ENCODE measurements around the gene HESX1. TPM values are rescaled to one million over a fixed set of nuclear protein-coding genes. Genes with fewer than 3 reads are reported as not detected.

The HESX1 gene
- total and polyA plus RNA-seq, 4 donors, result 0.50 to 2.7 (median 2.1) TPM

DNA sequence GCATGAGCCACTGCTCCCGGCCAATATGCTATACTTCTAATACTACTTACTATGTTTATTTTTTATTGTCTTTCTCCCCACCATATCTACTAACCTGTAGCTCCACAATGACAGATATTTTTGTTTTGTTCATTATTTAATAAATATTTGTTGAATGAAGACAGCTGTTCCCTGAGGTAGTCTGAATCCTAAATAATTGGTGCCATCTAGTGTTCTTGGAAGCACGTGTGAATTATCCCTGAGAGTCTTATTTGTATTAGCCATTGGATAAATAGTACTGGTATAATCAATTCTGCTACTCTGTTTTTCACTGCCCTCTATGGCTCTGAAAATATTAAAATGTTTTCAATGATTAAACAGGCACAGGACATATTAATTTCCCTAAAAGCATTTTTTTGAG lies 22.1 kb upstream of the HESX1 start:
- no peak overlapping the region for H3K4me3 ChIP-seq (ENCODE audit: low read depth, low read length)
- no peaks in the 10 kb centered on the region for H3K36me3 ChIP-seq (ENCODE audit: control insufficient read depth, insufficient read depth, low read length)
- H3K9me3 ChIP-seq (ENCODE audit: control insufficient read depth, insufficient read depth, low read length), result no peaks in the 10 kb centered on the region
- no peak overlapping the region for H3K27ac ChIP-seq (ENCODE audit: low read depth, low read length)
- peak in 3 of 6 donors; percentile 23 to 85 (median 46) for DNase-seq (ENCODE audit: low read depth in 4 of 6, low spot score in 6 of 6)
- H3K27me3 ChIP-seq (ENCODE audit: control insufficient read depth, insufficient read depth, low read length), result no peaks in the 10 kb centered on the region
- no peaks in the 10 kb centered on the region for H3K4me1 ChIP-seq (ENCODE audit: control insufficient read depth, insufficient read depth, low read length)
- no CpG with 5 or more reads among the region's 2 CpGs for WGBS (ENCODE audit: insufficient coverage)

DNA sequence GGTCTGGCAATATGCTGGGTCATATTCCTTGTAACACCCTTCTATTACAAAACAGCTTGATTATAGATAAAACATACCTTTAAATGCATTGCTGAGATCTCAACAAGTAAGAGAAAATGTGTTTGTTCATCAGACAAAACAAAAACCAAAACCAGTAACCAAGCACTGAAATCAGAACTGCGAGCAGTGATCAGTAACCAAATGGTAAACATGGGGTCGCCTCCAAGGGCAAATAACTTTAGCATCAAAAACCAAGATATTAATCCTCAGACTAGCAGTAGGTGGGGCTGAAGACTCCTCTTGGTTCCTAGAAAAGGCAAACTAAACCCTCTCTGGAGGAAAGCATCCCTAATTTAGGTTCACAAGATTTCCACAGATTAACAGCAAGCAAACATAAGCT lies 6.6 kb upstream of the HESX1 start:
- no peaks in the 10 kb centered on the region for H3K36me3 ChIP-seq (ENCODE audit: control insufficient read depth, insufficient read depth, low read length)
- H3K4me3 ChIP-seq (ENCODE audit: low read depth, low read length), result no peak overlapping the region
- H3K27me3 ChIP-seq (ENCODE audit: control insufficient read depth, insufficient read depth, low read length), result no peaks in the 10 kb centered on the region
- no peak overlapping the region for H3K27ac ChIP-seq (ENCODE audit: low read depth, low read length)
- no peak for DNase-seq (ENCODE audit: low read depth in 4 of 6, low spot score in 6 of 6)
- no peaks in the 10 kb centered on the region for H3K4me1 ChIP-seq (ENCODE audit: control insufficient read depth, insufficient read depth, low read length)
- H3K9me3 ChIP-seq (ENCODE audit: control insufficient read depth, insufficient read depth, low read length), result no peaks in the 10 kb centered on the region
- WGBS (ENCODE audit: insufficient coverage), result 100% methylated on average over 1 of the region's 2 CpGs

DNA sequence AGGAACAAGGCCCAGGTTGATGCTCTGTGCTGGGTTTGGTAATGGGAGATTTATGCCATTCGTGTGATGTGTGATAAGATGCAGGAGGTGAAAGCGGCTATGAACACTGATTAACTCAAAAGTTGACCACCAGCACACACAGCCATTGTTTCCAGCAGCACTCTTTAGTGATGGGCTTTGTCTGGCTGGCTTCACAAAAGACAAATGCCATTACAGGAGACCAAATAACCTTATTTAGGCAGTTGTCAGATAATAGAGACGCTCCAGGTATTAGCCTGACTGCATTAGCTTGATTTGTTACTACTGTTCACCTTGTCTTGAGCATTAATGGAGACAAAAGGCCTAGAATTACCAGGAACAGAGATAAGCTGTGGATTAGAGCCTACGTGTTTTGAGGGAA lies 5.1 kb downstream of the HESX1 start:
- no peak overlapping the region for H3K27ac ChIP-seq (ENCODE audit: low read depth, low read length)
- H3K27me3 ChIP-seq (ENCODE audit: control insufficient read depth, insufficient read depth, low read length), result no peaks in the 10 kb centered on the region
- H3K4me3 ChIP-seq (ENCODE audit: low read depth, low read length), result no peak overlapping the region
- no CpG with 5 or more reads among the region's 4 CpGs for WGBS (ENCODE audit: insufficient coverage)
- no peaks in the 10 kb centered on the region for H3K9me3 ChIP-seq (ENCODE audit: control insufficient read depth, insufficient read depth, low read length)
- no peaks in the 10 kb centered on the region for H3K36me3 ChIP-seq (ENCODE audit: control insufficient read depth, insufficient read depth, low read length)
- no peaks in the 10 kb centered on the region for H3K4me1 ChIP-seq (ENCODE audit: control insufficient read depth, insufficient read depth, low read length)
- DNase-seq (ENCODE audit: low read depth in 4 of 6, low spot score in 6 of 6), result no peak

DNA sequence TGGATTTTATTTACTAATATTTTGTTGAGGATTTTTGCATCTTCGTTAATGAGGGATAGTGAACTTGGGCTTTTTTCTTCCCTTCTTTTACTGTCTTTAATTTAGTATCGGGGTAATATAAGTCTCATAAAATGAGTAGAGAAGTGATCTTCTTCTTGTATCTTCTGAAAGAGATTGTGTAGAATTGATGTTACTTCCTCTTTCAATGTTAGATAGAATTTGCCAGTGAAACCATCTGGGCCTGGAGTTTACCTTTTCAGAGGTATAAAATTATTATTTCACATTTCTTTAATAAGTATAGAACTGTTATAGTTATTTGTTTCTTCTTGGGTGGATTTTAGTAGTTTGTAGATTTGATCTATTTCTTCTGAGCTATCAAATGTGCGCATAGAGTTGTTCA lies 7.8 kb downstream of the HESX1 start:
- Histone ChIP-seq H3K27ac (ENCODE audit: low read depth, low read length) (no peak overlapping the region), H3K27me3 (ENCODE audit: control insufficient read depth, insufficient read depth, low read length) (no peaks in the 10 kb centered on the region), H3K4me1 (ENCODE audit: control insufficient read depth, insufficient read depth, low read length) (no peaks in the 10 kb centered on the region), H3K4me3 (ENCODE audit: low read depth, low read length) (no peak overlapping the region), H3K9me3 (ENCODE audit: control insufficient read depth, insufficient read depth, low read length) (no peaks in the 10 kb centered on the region), H3K36me3 (ENCODE audit: control insufficient read depth, insufficient read depth, low read length) (no peaks in the 10 kb centered on the region)
- no CpG with 5 or more reads among the region's 3 CpGs for WGBS (ENCODE audit: insufficient coverage)
- DNase-seq (ENCODE audit: low read depth in 4 of 6, low spot score in 6 of 6), result no peak

GRCh38 chr3:57184526-57184925 lies 15.3 kb downstream of the HESX1 start:
- 43% methylated on average over 1 of the region's 6 CpGs for WGBS (ENCODE audit: insufficient coverage)
- Histone ChIP-seq H3K27me3 (ENCODE audit: control insufficient read depth, insufficient read depth, low read length) (no peaks in the 10 kb centered on the region), H3K4me1 (ENCODE audit: control insufficient read depth, insufficient read depth, low read length) (no peaks in the 10 kb centered on the region), H3K4me3 (ENCODE audit: low read depth, low read length) (no peak overlapping the region), H3K9me3 (ENCODE audit: control insufficient read depth, insufficient read depth, low read length) (no peaks in the 10 kb centered on the region), H3K36me3 (ENCODE audit: control insufficient read depth, insufficient read depth, low read length) (no peaks in the 10 kb centered on the region), H3K27ac (ENCODE audit: low read depth, low read length) (no peak overlapping the region)
- peak in 1 of 6 donors; percentile 14 for DNase-seq (ENCODE audit: low read depth in 4 of 6, low spot score in 6 of 6)

DNA sequence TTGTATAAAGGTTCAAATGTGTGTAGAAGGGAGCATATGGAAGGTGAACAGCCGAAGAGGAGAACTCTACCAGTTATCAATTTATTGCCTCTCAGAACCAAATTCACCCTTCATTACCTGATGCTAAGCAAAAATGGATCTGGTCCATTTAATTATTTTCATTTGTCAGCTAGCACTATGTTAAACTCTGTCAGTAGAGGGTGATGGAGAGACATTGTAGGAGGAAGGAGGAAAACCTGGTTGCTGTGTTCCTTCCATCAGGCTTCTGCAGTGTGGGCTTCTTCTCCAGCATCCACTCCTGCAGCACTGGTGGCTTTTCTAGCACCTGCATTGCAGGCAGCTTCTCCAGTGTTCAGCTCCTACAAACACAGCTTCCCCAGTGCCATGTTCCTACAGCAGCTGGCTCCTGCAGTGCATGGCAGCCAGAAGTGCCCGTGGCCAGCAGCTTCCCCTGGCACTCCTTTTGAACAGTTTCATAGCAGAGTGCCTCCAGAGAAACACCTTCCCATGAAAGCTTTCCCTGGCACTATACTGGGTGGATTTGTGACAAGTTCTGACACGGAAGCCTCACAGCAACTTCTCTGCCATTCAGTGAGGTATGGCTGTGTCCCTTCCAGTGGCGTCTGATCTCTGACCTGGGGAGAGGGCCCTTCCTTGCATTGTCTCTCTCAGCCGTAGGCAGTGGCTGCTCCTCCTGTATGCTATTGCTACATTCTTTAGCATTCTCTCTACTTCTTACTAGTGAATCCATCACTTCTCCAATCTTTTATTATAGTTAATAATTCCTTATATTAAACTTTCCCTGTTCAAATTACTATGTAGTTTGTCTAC lies 20.0 kb downstream of the HESX1 start:
- no peak overlapping the region for H3K4me3 ChIP-seq (ENCODE audit: low read depth, low read length)
- peak in 1 of 6 donors; percentile 43 for DNase-seq (ENCODE audit: low read depth in 4 of 6, low spot score in 6 of 6)
- H3K9me3 ChIP-seq (ENCODE audit: control insufficient read depth, insufficient read depth, low read length), result no peaks in the 10 kb centered on the region
- no peaks in the 10 kb centered on the region for H3K36me3 ChIP-seq (ENCODE audit: control insufficient read depth, insufficient read depth, low read length)
- no peak overlapping the region for H3K27ac ChIP-seq (ENCODE audit: low read depth, low read length)
- 88% methylated on average over 2 of the region's 5 CpGs for WGBS (ENCODE audit: insufficient coverage)
- H3K4me1 ChIP-seq (ENCODE audit: control insufficient read depth, insufficient read depth, low read length), result no peaks in the 10 kb centered on the region
- no peaks in the 10 kb centered on the region for H3K27me3 ChIP-seq (ENCODE audit: control insufficient read depth, insufficient read depth, low read length)

DNA sequence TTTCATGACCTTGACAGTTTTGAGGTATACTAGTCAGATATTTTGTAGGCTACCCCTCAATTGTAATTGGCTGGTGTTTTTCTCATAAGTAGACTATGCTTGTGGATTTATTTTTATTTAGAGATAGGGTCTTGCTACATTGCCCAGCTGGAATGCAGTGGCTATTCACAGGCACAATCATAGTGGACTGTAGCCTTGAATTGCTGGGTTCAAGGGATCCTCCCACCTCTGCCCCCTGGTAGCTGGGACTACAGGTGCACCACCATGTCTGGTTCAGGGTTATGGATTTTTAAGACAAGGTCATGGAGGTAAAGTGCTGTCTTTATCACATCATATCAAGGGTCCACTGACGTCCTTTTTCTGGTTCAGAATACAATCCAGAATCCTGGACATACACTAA lies 23.7 kb downstream of the HESX1 start:
- no peak overlapping the region for H3K4me3 ChIP-seq (ENCODE audit: low read depth, low read length)
- H3K27ac ChIP-seq (ENCODE audit: low read depth, low read length), result no peak overlapping the region
- H3K27me3 ChIP-seq (ENCODE audit: control insufficient read depth, insufficient read depth, low read length), result no peaks in the 10 kb centered on the region
- no CpG with 5 or more reads among the region's 1 CpG for WGBS (ENCODE audit: insufficient coverage)
- H3K4me1 ChIP-seq (ENCODE audit: control insufficient read depth, insufficient read depth, low read length), result no peaks in the 10 kb centered on the region
- DNase-seq (ENCODE audit: low read depth in 4 of 6, low spot score in 6 of 6), result no peak
- no peaks in the 10 kb centered on the region for H3K36me3 ChIP-seq (ENCODE audit: control insufficient read depth, insufficient read depth, low read length)
- no peaks in the 10 kb centered on the region for H3K9me3 ChIP-seq (ENCODE audit: control insufficient read depth, insufficient read depth, low read length)

DNA sequence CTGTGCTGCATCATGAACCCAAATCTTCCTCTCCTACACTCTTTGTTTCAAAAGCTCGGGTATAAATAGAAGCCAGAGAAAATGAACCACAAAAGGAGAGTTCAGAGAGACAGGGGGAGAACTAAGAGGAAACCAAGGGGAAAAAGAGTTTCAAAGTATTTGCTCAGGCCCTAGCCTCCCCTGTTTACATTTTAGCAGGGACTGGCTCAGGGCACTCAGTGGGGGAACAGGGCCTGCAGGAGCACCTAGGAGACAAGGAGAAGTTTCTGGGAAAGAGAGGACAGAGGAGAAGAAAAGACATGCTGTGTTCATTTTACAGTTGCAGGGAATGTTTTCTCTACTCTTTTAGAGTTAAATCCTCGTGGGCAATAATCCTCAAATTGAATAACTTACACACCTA lies 26.1 kb downstream of the HESX1 start:
- Histone ChIP-seq H3K9me3 (ENCODE audit: control insufficient read depth, insufficient read depth, low read length) (no peaks in the 10 kb centered on the region), H3K27me3 (ENCODE audit: control insufficient read depth, insufficient read depth, low read length) (no peaks in the 10 kb centered on the region)
- no CpG with 5 or more reads among the region's 2 CpGs for WGBS (ENCODE audit: insufficient coverage)

GRCh38 chr3:57170946-57171345 lies 28.8 kb downstream of the HESX1 start:
- no peak overlapping the region for H3K27ac ChIP-seq (ENCODE audit: low read depth, low read length)
- peaks cover 8% of the 10 kb centered on the region for H3K4me1 ChIP-seq (ENCODE audit: control insufficient read depth, insufficient read depth, low read length)
- WGBS (ENCODE audit: insufficient coverage), result 100% methylated on average over 1 of the region's 1 CpG
- no peaks in the 10 kb centered on the region for H3K36me3 ChIP-seq (ENCODE audit: control insufficient read depth, insufficient read depth, low read length)
- no peaks in the 10 kb centered on the region for H3K9me3 ChIP-seq (ENCODE audit: control insufficient read depth, insufficient read depth, low read length)
- H3K27me3 ChIP-seq (ENCODE audit: control insufficient read depth, insufficient read depth, low read length), result peaks cover 2% of the 10 kb centered on the region
- H3K4me3 ChIP-seq (ENCODE audit: low read depth, low read length), result no peak overlapping the region
- DNase-seq (ENCODE audit: low read depth in 4 of 6, low spot score in 6 of 6), result no peak

More for the DNA sequence above, 26.1 kb downstream of the HESX1 start:
- peaks cover 8% of the 10 kb centered on the region for H3K4me1 ChIP-seq (ENCODE audit: control insufficient read depth, insufficient read depth, low read length)
- no peak overlapping the region for H3K27ac ChIP-seq (ENCODE audit: low read depth, low read length)
- no peak for DNase-seq (ENCODE audit: low read depth in 4 of 6, low spot score in 6 of 6)
- H3K4me3 ChIP-seq (ENCODE audit: low read depth, low read length), result no peak overlapping the region
- no peaks in the 10 kb centered on the region for H3K36me3 ChIP-seq (ENCODE audit: control insufficient read depth, insufficient read depth, low read length)
